ENCODE results near the gene PCDHA1. TPM values are rescaled to one million over a fixed set of nuclear protein-coding genes. Genes with fewer than 3 reads are reported as not detected.
A peak's percentile ranks its signal among the peaks of the same experiment; 100 is the strongest.
"Not testable (repeated sequence)": the region's sequence is repeated elsewhere in the genome, so short reads cannot be mapped to it uniquely, and the experiment has no call there.

Gene PCDHA1
- total RNA-seq, 1 donor from 2014 or later, result not detected

DNA sequence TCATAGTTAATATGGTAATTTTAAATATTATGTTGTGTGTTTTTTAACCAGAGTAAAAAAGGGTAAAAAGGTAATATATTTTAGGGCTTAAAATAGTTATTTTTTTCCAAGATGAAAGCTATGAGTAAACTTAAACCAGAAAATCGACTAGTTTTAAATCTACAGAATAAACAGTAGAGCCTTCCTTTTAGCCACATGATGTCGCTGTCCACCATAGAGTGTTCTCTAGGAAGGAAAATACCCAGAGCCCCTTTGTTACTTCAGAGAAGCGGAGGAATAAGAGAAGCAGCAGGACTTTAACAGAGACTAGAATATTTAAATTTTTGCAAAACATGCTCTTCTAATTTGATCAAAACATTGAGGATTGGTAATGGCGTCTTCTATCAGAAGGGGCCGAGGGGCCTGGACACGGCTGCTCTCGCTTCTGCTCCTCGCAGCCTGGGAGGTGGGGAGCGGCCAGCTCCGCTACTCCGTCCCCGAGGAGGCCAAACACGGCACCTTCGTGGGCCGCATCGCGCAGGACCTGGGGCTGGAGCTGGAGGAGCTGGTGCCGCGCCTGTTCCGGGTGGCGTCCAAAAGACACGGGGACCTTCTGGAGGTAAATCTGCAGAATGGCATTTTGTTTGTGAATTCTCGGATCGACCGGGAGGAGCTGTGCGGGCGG is 8.8 kb downstream of the PCDHA1 start, which contains the start of gene PCDHA2:
PCDHA2 (plus strand) TSS at position 258 of the 664 bp plus-strand sequence.
- no peak within 1 kb of the TSS for H3K27ac Mint-ChIP-seq (ENCODE audit: unreplicated experiment)
- no peaks in the 10 kb centered on the region for H3K27me3 Mint-ChIP-seq (ENCODE audit: low read depth)

DNA sequence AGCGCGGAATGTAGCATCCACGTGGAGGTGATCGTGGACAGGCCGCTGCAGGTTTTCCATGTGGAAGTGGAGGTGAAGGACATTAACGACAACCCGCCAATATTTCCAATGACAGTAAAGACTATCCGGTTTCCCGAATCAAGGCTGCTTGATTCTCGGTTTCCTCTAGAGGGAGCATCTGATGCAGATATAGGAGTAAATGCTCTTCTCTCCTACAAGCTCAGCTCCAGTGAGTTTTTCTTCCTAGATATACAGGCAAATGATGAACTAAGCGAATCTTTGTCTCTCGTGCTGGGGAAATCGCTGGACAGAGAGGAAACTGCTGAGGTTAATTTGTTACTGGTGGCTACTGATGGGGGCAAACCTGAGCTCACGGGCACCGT is 9.3 kb downstream of the PCDHA1 start:
- Mint-ChIP-seq H3K27me3 (ENCODE audit: low read depth) (no peaks in the 10 kb centered on the region), H3K4me1 (no peaks in the 10 kb centered on the region), H3K36me3 (ENCODE audit: low read depth) (peaks cover 35% of the 10 kb centered on the region), H3K9me3 (peaks cover 13% of the 10 kb centered on the region), H3K4me3 (peak overlapping the region; percentile 79), H3K27ac (ENCODE audit: unreplicated experiment) (no peak overlapping the region)
- DNase-seq (ENCODE audit: low read depth, low spot score), result no peak
- TF ChIP-seq, protein P1, sequence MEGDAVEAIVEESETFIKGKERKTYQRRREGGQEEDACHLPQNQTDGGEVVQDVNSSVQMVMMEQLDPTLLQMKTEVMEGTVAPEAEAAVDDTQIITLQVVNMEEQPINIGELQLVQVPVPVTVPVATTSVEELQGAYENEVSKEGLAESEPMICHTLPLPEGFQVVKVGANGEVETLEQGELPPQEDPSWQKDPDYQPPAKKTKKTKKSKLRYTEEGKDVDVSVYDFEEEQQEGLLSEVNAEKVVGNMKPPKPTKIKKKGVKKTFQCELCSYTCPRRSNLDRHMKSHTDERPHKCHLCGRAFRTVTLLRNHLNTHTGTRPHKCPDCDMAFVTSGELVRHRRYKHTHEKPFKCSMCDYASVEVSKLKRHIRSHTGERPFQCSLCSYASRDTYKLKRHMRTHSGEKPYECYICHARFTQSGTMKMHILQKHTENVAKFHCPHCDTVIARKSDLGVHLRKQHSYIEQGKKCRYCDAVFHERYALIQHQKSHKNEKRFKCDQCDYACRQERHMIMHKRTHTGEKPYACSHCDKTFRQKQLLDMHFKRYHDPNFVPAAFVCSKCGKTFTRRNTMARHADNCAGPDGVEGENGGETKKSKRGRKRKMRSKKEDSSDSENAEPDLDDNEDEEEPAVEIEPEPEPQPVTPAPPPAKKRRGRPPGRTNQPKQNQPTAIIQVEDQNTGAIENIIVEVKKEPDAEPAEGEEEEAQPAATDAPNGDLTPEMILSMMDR (conservative IDR thresholded peaks at IDR 0.05), result peak; percentile 39

More for the DNA sequence above, 8.8 kb downstream of the PCDHA1 start, which contains the start of gene PCDHA2:
- TF ChIP-seq, protein P1 (conservative IDR thresholded peaks at IDR 0.05), result peak; percentile 67
- no peak for DNase-seq (ENCODE audit: low read depth, low spot score)
- Mint-ChIP-seq H3K4me3 (peak within 1 kb of the TSS; percentile 79), H3K4me1 (no peaks in the 10 kb centered on the region), H3K36me3 (ENCODE audit: low read depth) (peaks cover 31% of the 10 kb centered on the region), H3K9me3 (peaks cover 12% of the 10 kb centered on the region)

DNA sequence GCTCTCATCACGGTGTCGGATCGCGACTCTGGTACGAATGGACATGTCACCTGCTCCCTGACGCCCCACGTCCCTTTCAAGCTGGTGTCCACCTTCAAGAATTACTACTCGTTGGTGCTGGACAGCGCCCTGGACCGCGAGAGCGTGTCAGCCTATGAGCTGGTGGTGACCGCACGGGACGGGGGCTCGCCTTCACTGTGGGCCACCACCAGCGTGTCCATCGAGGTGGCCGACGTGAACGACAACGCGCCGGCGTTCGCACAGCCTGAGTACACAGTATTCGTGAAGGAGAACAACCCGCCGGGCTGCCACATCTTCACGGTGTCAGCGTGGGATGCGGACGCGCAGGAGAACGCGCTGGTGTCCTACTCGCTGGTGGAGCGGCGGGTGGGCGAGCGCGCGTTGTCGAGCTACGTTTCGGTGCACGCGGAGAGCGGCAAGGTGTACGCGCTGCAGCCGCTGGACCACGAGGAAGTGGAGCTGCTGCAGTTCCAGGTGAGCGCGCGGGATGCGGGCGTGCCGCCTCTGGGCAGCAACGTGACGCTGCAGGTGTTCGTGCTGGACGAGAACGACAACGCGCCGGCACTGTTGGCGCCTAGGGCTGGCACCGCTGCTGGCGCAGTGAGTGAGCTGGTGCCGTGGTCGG is 10.3 kb downstream of the PCDHA1 start:
- not testable (repeated sequence) for H3K4me1 Mint-ChIP-seq; H3K27ac Mint-ChIP-seq (ENCODE audit: unreplicated experiment); H3K27me3 Mint-ChIP-seq (ENCODE audit: low read depth); H3K4me3 Mint-ChIP-seq; DNase-seq (ENCODE audit: low read depth, low spot score)
- peaks cover 40% of the 10 kb centered on the region for H3K36me3 Mint-ChIP-seq (ENCODE audit: low read depth)
- peaks cover 13% of the 10 kb centered on the region for H3K9me3 Mint-ChIP-seq

DNA sequence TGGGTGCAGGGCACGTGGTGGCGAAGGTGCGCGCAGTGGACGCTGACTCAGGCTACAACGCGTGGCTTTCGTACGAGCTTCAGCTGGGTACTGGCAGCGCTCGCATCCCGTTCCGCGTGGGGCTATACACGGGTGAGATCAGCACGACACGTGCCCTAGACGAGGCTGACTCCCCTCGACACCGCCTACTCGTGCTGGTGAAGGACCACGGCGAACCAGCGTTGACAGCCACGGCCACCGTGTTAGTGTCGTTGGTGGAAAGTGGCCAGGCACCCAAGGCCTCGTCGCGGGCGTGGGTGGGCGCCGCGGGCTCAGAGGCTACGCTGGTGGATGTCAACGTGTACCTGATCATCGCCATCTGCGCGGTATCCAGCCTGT is 10.8 kb downstream of the PCDHA1 start:
- no peaks in the 10 kb centered on the region for H3K4me1 Mint-ChIP-seq
- peaks cover 41% of the 10 kb centered on the region for H3K36me3 Mint-ChIP-seq (ENCODE audit: low read depth)
- no peaks in the 10 kb centered on the region for H3K27me3 Mint-ChIP-seq (ENCODE audit: low read depth)
- no peak overlapping the region for H3K4me3 Mint-ChIP-seq
- DNase-seq (ENCODE audit: low read depth, low spot score), result no peak
- H3K27ac Mint-ChIP-seq (ENCODE audit: unreplicated experiment), result no peak overlapping the region
- peaks cover 13% of the 10 kb centered on the region for H3K9me3 Mint-ChIP-seq
- TF ChIP-seq, protein P1 (conservative IDR thresholded peaks at IDR 0.05), result no peak

DNA sequence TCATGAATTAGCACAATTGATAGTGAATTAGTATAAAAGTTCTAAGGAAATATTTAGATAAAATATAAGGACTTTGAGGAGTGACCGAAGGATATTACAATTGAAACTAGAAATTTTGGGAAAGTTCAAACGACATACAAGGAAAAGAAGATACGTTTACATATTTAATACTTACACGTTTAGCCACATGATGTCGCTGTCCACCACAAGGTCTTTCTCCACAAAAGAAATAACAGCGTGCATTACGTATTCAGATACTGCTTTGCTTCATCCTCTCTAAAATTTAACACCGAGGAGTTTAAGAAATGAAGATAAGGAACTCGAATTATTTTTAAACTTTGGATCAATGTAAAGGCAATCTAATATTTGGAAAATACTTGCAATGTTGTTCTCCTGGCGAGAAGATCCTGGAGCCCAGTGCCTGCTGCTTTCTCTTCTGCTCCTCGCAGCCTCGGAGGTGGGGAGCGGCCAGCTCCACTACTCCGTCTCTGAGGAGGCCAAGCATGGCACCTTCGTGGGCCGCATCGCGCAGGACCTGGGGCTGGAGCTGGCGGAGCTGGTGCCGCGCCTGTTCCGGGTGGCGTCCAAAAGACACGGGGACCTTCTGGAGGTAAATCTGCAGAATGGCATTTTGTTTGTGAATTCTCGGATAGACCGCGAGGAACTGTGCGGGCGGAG is 15.0 kb downstream of the PCDHA1 start, which contains the start of gene PCDHA3:
PCDHA3 (plus strand) TSS at position 242 of the 678 bp plus-strand sequence.
- Mint-ChIP-seq H3K4me1 (peaks cover 2% of the 10 kb centered on the region), H3K27ac (ENCODE audit: unreplicated experiment) (no peak within 1 kb of the TSS), H3K36me3 (ENCODE audit: low read depth) (peaks cover 39% of the 10 kb centered on the region), H3K9me3 (peaks cover 16% of the 10 kb centered on the region), H3K4me3 (no peak within 1 kb of the TSS), H3K27me3 (ENCODE audit: low read depth) (no peaks in the 10 kb centered on the region)
- no peak for DNase-seq (ENCODE audit: low read depth, low spot score)
- TF ChIP-seq, protein P1 (conservative IDR thresholded peaks at IDR 0.05), result no peak

Data from neural crest cell (in vitro differentiated cells).